A549 (cell line): Measurements from ENCODE around the gene EXOC3L2. TPM values are rescaled to one million over a fixed set of nuclear protein-coding genes. Genes with fewer than 3 reads are reported as not detected.

Source experiments
- ATAC-seq, 2 experiments: fragments of 200-7000 bp in 1 of 2; fragments of >200 bp in 1 of 2; cut with Nextera tagmentation in 1 of 2; cut with Tn5 transposase in 1 of 2; 3 replicates each; pipeline versions ENCODE4 v1.8.0 to v1.9.1; 2018 to 2020; ENCODE audit warnings: mild to moderate bottlenecking in 1 of 2, moderate library complexity in 1 of 2
- CTCF ChIA-PET: fragments of 300-600 bp; sonication (Branson Sonifier 250); formaldehyde crosslinking; extraction: SDS; loops from one replicate; lab custom pipeline; 2021; ENCODE audit warnings: antibody characterized with exemption, inconsistent platforms; lab: Yijun Ruan, JAX
- POLR2A ChIA-PET: fragments of 350-600 bp; formaldehyde crosslinking; extraction: SDS; loops from one replicate; lab custom pipeline; 2021; ENCODE audit warnings: antibody characterized with exemption, inconsistent platforms; lab: Yijun Ruan, JAX
- DNase-seq, 2 experiments: peaks; one replicate each; pipeline versions ENCODE4 v3.0.0 to v3.0.0-alpha.2; 2011 to 2016; ENCODE audit warnings: low read depth in 1 of 2, low spot score in 1 of 2
- FAIRE-seq: peaks from 2 replicates; lab custom pipeline; 2011; peaks lifted over from hg19 to GRCh38; lab: Jason Lieb, UNC
- H3K27ac ChIP-seq, 2 experiments: fragments of >200 bp; sonication (Bioruptor Twin); formaldehyde crosslinking; 3 replicates each; pipeline ENCODE4 v1.5.1; 2016 to 2017
- H3K4me1 ChIP-seq: fragments of >200 bp; sonication (Bioruptor Twin); formaldehyde crosslinking; 3 replicates; pipeline ENCODE4 v1.6.1; 2016
- H3K4me2 ChIP-seq: fragments of >200 bp; sonication (Bioruptor Twin); formaldehyde crosslinking; 3 replicates; pipeline ENCODE4 v1.6.1; 2016
- H3K4me3 ChIP-seq: fragments of >200 bp; sonication (Bioruptor Twin); formaldehyde crosslinking; 3 replicates; pipeline ENCODE4 v1.5.1; 2016
- H3K9me3 ChIP-seq: fragments of >200 bp; sonication (Bioruptor Twin); formaldehyde crosslinking; 3 replicates; pipeline ENCODE4 v1.6.1; 2016
- CBX2 ChIP-seq: fragments of 200-600 bp; sonication (generic); IDR thresholded peaks from 2 replicates; pipeline ENCODE4 v1.6.1; 2016; ENCODE audit warnings: low read depth, mild to moderate bottlenecking, borderline replicate concordance
- CBX8 ChIP-seq: fragments of 200-600 bp; sonication (generic); IDR thresholded peaks from 2 replicates; pipeline ENCODE4 v1.6.1; 2016
- CHD4 ChIP-seq: fragments of 200-600 bp; sonication (generic); IDR thresholded peaks from 2 replicates; pipeline ENCODE4 v1.6.1; 2016; ENCODE audit warnings: antibody characterized with exemption, mild to moderate bottlenecking, borderline replicate concordance
- EHF ChIP-seq: fragments of 250-450 bp; sonication (Bioruptor Pico); IDR thresholded peaks from 2 replicates; pipeline ENCODE4 v1.5.0; 2020; ENCODE audit warnings: mild to moderate bottlenecking
- ESRRA ChIP-seq: fragments of 150-350 bp; IDR thresholded peaks from 2 replicates; pipeline ENCODE4 v1.6.1; 2014; ENCODE audit warnings: mild to moderate bottlenecking, low read length, borderline replicate concordance
- FOXS1 ChIP-seq: fragments of 250-450 bp; sonication (Bioruptor Pico); IDR thresholded peaks from 2 replicates; pipeline ENCODE4 v1.5.0; 2020; ENCODE audit warnings: mild to moderate bottlenecking, moderate library complexity
- JUNB ChIP-seq: fragments of >200 bp; sonication (Bioruptor Twin); formaldehyde crosslinking; IDR thresholded peaks from 2 replicates; pipeline ENCODE4 v1.6.1; 2016
- KDM1A ChIP-seq: fragments of 200-600 bp; sonication (generic); IDR thresholded peaks from 2 replicates; pipeline ENCODE4 v1.6.1; 2016; ENCODE audit warnings: low read depth, mild to moderate bottlenecking
- KDM5A ChIP-seq: fragments of 200-600 bp; sonication (generic); IDR thresholded peaks from 2 replicates; pipeline ENCODE4 v1.6.1; 2016; ENCODE audit warnings: antibody characterized with exemption, mild to moderate bottlenecking
- MAFK ChIP-seq: fragments of 450-650 bp; IDR thresholded peaks from 2 replicates; pipeline ENCODE4 v1.6.1; 2014; ENCODE audit not compliant: partially characterized antibody
- MAZ ChIP-seq: fragments of 150-350 bp; IDR thresholded peaks from 2 replicates; pipeline ENCODE4 v1.6.1; 2014; ENCODE audit warnings: antibody characterized with exemption, low read depth, low read length, borderline replicate concordance
- MYC ChIP-seq: IDR thresholded peaks from 2 replicates; pipeline ENCODE4 v1.6.1; 2012; ENCODE audit warnings: mild to moderate bottlenecking, inconsistent platforms, low read length, improper control_type of control experiment, borderline replicate concordance
- NFE2L2 ChIP-seq: fragments of 150-350 bp; conservative IDR thresholded peaks from 2 replicates; pipeline ENCODE4 v1.6.1; 2014; ENCODE audit warnings: low read length
- PHF8 ChIP-seq: fragments of 200-600 bp; sonication (generic); IDR thresholded peaks from 2 replicates; pipeline ENCODE4 v1.6.1; 2016; ENCODE audit warnings: low read depth, mild to moderate bottlenecking, antibody characterized with exemption, moderate library complexity, borderline replicate concordance
- POLR2AphosphoS2 ChIP-seq: conservative IDR thresholded peaks from 2 replicates; pipeline ENCODE4 v1.6.1; 2012; ENCODE audit warnings: low read length, improper control_type of control experiment, inconsistent platforms
- RAD21 ChIP-seq, 2 experiments: fragments of >200 bp in 1 of 2; sonication (Bioruptor Twin) in 1 of 2; formaldehyde crosslinking in 1 of 2; IDR thresholded peaks in 1 of 2; conservative IDR thresholded peaks in 1 of 2; 2 replicates in 1 of 2; 3 replicates in 1 of 2; pipeline ENCODE4 v1.6.1; 2012 to 2018; ENCODE audit warnings: inconsistent platforms in 1 of 2
- SREBF2 ChIP-seq: fragments of 450-650 bp; IDR thresholded peaks from 2 replicates; pipeline ENCODE4 v1.6.1; 2014; ENCODE audit warnings: mild to moderate bottlenecking, moderate library complexity
- USF2 ChIP-seq: fragments of 450-650 bp; IDR thresholded peaks from 2 replicates; pipeline ENCODE4 v1.6.1; 2014; ENCODE audit warnings: antibody characterized with exemption
- ZFP36 ChIP-seq: fragments of 450-650 bp; IDR thresholded peaks from 2 replicates; pipeline ENCODE4 v1.6.1; 2014; ENCODE audit warnings: borderline replicate concordance; ENCODE audit not compliant: partially characterized antibody
- WGBS: methylation state at CpG from one replicate; pipeline ENCODE4 v1.1.6; 2017; ENCODE audit errors: missing lambda C conversion rate; 5-methylcytosine and 5-hydroxymethylcytosine counted together
- polyA plus RNA-seq, 4 experiments: library from polyadenylated mRNA; depleted of rRNA in 3 of 4; stranded (reverse); fragments of >200 nt; fragmentation: RNase III in 1 of 4; extraction: RNeasy Plus Mini Kit Qiagen cat#74134 plus additional on column Dnase treatment in 1 of 4; gene quantifications; 2 replicates in 3 of 4; 3 replicates in 1 of 4; pipeline ENCODE4 v1.2.3, GENCODE V29; 2011 to 2017
- TF ChIP-seq, protein P1 (sequence below): fragments of 150-350 bp; IDR thresholded peaks from 2 replicates; pipeline ENCODE4 v1.6.1; 2014; ENCODE audit warnings: low read depth, mild to moderate bottlenecking, low read length
- TF ChIP-seq, protein P2 (sequence below): fragments of >200 bp; sonication (Bioruptor Twin); formaldehyde crosslinking; IDR thresholded peaks from 2 replicates; pipeline ENCODE4 v1.6.1; 2016
- TF ChIP-seq, protein P3 (sequence below): fragments of 250-450 bp; sonication (Bioruptor Pico); IDR thresholded peaks from 2 replicates; pipeline ENCODE4 v1.5.0; 2021; ENCODE audit warnings: mild to moderate bottlenecking, moderate library complexity, borderline replicate concordance
- TF ChIP-seq, protein P4 (sequence below): IDR thresholded peaks from 2 replicates; pipeline ENCODE4 v1.6.1; 2012

The EXOC3L2 gene
- polyA plus RNA-seq, 2 of the 4 experiments (the other 2 are of a cell fraction) = 0.16 to 0.50 TPM

GRCh38 chr19:45291834-45292233 lies 46.6 kb upstream of the EXOC3L2 start (continued):
- TF ChIP-seq, protein P1, sequence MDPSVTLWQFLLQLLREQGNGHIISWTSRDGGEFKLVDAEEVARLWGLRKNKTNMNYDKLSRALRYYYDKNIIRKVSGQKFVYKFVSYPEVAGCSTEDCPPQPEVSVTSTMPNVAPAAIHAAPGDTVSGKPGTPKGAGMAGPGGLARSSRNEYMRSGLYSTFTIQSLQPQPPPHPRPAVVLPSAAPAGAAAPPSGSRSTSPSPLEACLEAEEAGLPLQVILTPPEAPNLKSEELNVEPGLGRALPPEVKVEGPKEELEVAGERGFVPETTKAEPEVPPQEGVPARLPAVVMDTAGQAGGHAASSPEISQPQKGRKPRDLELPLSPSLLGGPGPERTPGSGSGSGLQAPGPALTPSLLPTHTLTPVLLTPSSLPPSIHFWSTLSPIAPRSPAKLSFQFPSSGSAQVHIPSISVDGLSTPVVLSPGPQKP = no peak
- no peak for TF ChIP-seq JUNB
- TF ChIP-seq POLR2AphosphoS2 = no peak
- TF ChIP-seq MYC = no peak
- TF ChIP-seq EHF (CRISPR knock-in tag) = no peak
- no peak for TF ChIP-seq CBX8
- TF ChIP-seq, protein P2, sequence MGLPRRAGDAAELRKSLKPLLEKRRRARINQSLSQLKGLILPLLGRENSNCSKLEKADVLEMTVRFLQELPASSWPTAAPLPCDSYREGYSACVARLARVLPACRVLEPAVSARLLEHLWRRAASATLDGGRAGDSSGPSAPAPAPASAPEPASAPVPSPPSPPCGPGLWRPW = no peak

- DNase-seq (no peak), ATAC-seq (peak in 1 of 2 experiments; percentile 50; a peak in 2 of 6 replicates)
- POLR2A ChIA-PET = no interaction called here
- no peak overlapping the region for H3K4me2 ChIP-seq
- H3K9me3 ChIP-seq = no peaks in the 10 kb centered on the region
- H3K4me3 ChIP-seq = no peak overlapping the region
- H3K27ac ChIP-seq = no peak overlapping the region
- WGBS = 83% methylated on average over 2 of the region's 6 CpGs
- no peak for TF ChIP-seq USF2
- TF ChIP-seq, protein P3, sequence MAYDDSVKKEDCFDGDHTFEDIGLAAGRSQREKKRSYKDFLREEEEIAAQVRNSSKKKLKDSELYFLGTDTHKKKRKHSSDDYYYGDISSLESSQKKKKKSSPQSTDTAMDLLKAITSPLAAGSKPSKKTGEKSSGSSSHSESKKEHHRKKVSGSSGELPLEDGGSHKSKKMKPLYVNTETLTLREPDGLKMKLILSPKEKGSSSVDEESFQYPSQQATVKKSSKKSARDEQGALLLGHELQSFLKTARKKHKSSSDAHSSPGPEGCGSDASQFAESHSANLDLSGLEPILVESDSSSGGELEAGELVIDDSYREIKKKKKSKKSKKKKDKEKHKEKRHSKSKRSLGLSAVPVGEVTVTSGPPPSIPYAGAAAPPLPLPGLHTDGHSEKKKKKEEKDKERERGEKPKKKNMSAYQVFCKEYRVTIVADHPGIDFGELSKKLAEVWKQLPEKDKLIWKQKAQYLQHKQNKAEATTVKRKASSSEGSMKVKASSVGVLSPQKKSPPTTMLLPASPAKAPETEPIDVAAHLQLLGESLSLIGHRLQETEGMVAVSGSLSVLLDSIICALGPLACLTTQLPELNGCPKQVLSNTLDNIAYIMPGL = no peak
- TF ChIP-seq CBX2 = no peak
- no peak for TF ChIP-seq KDM5A
- TF ChIP-seq, protein P4, sequence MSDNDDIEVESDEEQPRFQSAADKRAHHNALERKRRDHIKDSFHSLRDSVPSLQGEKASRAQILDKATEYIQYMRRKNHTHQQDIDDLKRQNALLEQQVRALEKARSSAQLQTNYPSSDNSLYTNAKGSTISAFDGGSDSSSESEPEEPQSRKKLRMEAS = no peak
- no peak for TF ChIP-seq ZFP36
- no peak for TF ChIP-seq MAFK
- TF ChIP-seq SREBF2 = no peak
- TF ChIP-seq, all 56 proteins: peak for 0
- CTCF ChIA-PET = no interaction called here
- H3K4me1 ChIP-seq = no peaks in the 10 kb centered on the region
- no peak for FAIRE-seq
These were observed 45.2 kb upstream of the EXOC3L2 start for GRCh38 chr19:45290381-45290931.

DNA sequence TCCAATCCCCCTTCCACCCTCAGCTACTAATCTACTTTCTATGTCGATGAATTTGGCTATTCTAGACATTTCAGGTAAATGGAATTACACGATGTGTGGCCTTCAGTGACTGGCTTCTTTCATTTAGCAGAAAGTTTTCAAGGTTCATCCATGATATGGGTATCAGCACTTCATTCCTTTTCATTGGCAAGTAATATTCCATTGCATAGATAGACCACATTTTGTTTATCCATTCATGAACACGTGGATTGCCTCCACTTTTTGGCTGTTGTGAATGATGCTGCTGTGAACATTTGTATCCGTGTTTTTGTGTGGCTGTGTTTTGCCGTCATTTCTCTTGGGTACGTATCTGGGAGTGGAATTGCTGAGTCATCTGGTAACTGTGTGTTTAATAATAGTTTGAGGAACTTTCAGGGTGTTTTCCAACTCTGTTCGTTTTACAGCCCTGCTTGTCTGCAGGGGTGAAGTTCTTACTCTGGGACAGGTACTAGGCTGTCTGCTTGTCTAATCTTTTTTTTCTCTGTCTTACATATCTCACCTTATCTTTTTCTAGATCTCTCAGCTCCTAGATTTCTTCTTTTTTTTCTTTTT lies 38.3 kb upstream of the EXOC3L2 start:
- WGBS = 62% methylated on average over 7 of the region's 7 CpGs
- H3K4me3 ChIP-seq = no peak overlapping the region
- H3K4me2 ChIP-seq = no peak overlapping the region
- FAIRE-seq (no peak), ATAC-seq (no peak), DNase-seq (no peak)
- no peaks in the 10 kb centered on the region for H3K4me1 ChIP-seq
- no peaks in the 10 kb centered on the region for H3K9me3 ChIP-seq
- H3K27ac ChIP-seq = no peak overlapping the region
- TF ChIP-seq RAD21 (conservative IDR thresholded peaks at IDR 0.05 in 1 of 2, IDR thresholded peaks at IDR 0.05 in 1 of 2) = no peak
- TF ChIP-seq, protein P3 = no peak
- no peak for TF ChIP-seq CBX2
- TF ChIP-seq FOXS1 (CRISPR knock-in tag) = no peak
- TF ChIP-seq CHD4 = 0 out of 2 replicates have a peak, but pooled peaks have one; percentile 16
- no peak for TF ChIP-seq PHF8
- no peak for TF ChIP-seq MAZ
- peak; percentile 66 for TF ChIP-seq NFE2L2
- TF ChIP-seq MAFK = peak; percentile 84
- TF ChIP-seq ESRRA = no peak
- TF ChIP-seq KDM1A = peak; percentile 77; the same call in 1 of the 2 replicates
- ChIA-PET CTCF (interaction anchor here (0.9 kb wide), 1 partner anchor 308 kb away, joined by 4 read pairs; no protein-coding TSS in a partner anchor), POLR2A (no interaction called here)
